TTC549 (cell line): Measurements from ENCODE around the gene CCDC34.

Experiments used
- FAIRE-seq: peaks from 2 replicates; lab custom pipeline; 2012; peaks lifted over from hg19 to GRCh38; lab: Jason Lieb, UNC

CCDC34 gene

DNA sequence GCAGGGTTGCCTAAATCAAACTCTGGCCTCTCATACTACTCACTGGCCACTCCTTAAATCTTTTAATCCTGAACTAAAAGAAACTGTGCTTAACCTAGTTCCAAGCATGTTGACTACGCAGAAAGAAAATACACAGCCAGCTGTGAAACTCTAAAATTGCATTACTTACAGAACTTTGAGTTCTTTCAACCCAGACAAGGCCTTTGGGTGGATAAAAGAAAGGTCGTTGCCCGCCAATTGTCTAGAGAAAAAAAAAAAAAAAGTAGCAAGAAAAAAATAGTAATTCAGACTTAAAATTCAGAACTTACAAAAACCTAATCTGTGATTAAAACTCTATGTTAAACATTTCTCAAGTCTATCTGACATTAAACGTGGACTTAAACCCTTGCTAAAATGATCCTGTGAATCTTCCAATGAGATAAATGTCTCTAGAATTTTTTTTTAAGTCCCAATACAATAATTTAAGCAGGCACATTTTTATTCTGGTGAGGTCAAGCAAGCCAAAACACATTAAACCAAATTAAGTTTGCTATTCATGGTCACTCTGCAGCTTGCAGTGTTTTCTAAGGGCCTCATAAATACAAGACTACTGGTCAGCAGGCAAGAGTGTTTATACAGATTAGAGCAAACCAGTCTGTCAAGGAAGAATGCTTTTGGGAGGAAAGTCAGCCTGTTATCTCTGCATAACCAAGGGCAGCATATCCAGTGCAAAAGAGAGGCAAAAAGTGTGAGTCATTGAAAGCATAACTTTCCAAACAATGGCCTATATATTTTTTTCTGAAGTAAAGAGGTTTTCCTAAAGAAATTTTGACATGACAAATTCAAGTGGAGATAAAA lies 29.5 kb upstream of the CCDC34 start:
- no peak for FAIRE-seq

GRCh38 chr11:27391331-27392015 lies 28.5 kb upstream of the CCDC34 start:
- no peak for FAIRE-seq

GRCh38 chr11:27390318-27391295 lies 27.6 kb upstream of the CCDC34 start:
- no peak for FAIRE-seq

GRCh38 chr11:27388869-27389268 lies 25.9 kb upstream of the CCDC34 start:
- no peak for FAIRE-seq

GRCh38 chr11:27388001-27388400 lies 25.0 kb upstream of the CCDC34 start:
- no peak for FAIRE-seq

DNA sequence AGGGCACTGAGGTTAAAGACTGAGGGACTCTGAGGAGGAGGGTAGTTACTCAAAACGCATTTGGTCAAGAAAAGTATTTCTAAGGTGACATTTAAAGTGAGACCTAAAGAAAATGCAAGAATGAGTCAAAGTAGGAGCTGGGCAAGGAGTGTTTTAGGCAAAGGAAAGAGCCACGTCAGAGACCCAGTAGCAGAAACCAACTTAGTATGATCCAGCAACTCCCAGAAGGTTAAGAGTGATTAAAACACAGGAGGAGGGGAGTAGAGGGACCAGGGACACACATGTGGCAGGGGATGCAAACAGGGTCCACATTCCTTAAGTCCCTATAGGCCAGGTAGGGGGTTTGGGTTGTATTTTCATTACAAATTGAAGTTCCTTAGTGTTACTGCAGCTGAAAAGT lies 24.3 kb upstream of the CCDC34 start:
- FAIRE-seq: no peak

- no peak for FAIRE-seq
Observed at GRCh38 chr11:27386181-27386845, 23.3 kb upstream of the CCDC34 start.

DNA sequence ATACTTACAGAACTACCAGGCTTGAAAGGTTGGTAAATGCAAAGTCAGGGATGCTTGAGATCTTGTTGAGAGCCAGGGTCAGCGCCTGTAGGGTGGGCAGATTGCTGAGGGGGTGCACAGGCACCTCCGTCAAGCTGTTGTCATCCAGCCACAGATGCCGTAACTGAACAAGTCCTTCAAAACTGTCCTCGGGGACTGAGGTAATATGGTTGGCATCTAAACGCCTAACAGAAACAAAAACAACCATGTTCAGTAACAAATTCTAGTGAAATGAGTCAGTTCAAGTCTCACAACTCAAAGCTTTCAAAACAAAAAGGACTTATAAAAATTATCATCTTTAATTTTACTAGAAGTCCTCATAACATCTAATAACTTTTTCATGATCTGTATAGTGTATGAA lies 22.2 kb upstream of the CCDC34 start:
- FAIRE-seq: no peak

DNA sequence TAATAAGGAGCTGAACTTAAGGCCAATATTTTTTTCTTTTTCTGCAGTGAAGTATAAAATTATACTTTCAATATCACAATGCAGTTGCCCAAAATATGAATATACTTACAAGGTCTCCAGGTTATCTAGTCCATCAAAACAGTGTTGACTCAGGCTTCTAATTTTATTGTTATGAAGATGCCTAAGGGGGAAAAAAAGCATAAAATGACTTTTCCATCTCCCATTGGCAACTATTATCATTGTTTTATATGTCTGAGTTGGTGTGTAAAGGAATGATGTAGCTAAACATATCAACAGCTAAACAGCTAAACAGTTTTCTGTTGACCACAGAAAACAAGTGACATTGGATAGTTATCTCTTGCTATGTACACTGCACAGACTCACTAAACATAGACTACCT lies 21.2 kb upstream of the CCDC34 start:
- FAIRE-seq: no peak

- no peak for FAIRE-seq
Observed at GRCh38 chr11:27383645-27384044, 20.6 kb upstream of the CCDC34 start.

DNA sequence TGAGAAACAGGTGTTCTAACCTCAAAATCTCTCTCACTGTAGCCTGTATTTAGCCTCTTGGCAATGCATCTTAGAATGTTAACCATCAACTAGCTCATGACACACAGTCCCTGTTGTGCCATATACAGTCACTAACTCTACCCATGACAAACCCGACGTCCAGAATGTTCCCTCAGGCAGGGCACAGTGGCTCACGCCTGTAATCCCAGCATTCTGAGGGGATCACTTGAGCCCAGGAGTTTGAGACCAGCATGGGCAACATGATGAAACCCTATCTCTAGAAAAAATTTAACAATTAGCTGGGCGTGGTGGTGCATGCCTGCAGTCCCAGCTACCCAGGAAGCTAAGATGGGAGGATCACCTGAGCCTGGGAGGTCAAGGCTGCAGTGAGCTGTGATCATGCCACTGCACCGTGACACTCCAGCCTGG lies 18.2 kb upstream of the CCDC34 start:
- no peak for FAIRE-seq

- FAIRE-seq: no peak
Observed at GRCh38 chr11:27380771-27381170, 17.8 kb upstream of the CCDC34 start.

GRCh38 chr11:27379449-27379848 lies 16.4 kb upstream of the CCDC34 start:
- FAIRE-seq: no peak

- no peak for FAIRE-seq
Observed at GRCh38 chr11:27375370-27375769, 12.4 kb upstream of the CCDC34 start.

DNA sequence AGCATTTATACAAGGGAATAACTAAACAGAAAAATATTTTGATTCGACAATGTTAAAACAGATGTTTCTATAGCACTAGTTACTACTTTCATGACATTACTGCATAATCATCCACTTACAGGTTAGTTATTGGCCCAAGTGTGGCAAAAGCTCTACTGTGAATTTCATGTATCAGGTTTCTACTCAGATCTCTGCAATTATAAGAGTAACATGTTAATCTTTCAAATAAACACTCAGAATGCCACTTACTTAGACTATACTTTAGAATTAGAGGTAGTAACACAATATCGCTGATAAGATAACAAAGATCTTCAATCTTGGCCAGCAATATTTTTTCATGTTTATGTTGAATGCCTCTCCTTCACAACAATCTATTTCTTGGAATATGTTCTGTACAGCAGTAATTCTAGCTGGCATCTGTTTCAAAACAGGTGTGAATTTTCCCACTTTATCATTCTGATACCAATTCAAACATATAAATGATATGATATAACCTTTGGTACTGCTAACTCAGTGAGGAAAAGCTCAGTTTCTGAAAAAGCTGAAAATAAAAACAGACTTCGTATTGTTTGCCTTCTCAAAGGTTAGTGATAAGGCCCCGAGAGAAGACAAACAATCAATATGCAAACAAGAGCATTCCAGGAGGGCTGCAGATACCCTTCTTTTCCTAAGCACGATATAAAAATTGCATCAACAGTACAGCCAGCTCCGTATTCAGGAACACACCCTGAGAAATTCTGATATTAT lies 11.0 kb upstream of the CCDC34 start:
- FAIRE-seq: no peak

- no peak for FAIRE-seq
Observed at GRCh38 chr11:27373392-27373791, 10.4 kb upstream of the CCDC34 start.

DNA sequence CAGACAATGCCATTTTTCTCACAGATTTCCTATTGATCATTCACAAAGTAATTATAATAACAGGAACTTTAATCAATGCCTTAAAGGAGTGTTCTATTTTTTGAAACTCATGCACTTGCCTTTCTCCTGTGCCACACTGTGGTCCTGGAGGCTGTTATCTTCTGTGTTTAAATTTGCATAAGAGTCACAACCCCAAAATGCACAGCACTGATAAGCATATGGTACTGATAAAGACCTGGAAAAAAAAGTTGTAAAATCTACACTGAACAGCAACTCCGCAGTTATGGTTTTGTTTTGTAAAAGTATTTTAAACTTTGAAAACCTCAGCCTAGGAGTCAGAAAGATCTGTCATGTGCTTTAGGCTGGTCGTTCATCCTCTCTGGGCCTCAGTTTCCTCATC lies 9.1 kb upstream of the CCDC34 start:
- FAIRE-seq: no peak

GRCh38 chr11:27371489-27371888 lies 8.5 kb upstream of the CCDC34 start:
- no peak for FAIRE-seq

- FAIRE-seq: no peak
Observed at GRCh38 chr11:27370374-27370773, 7.4 kb upstream of the CCDC34 start.

DNA sequence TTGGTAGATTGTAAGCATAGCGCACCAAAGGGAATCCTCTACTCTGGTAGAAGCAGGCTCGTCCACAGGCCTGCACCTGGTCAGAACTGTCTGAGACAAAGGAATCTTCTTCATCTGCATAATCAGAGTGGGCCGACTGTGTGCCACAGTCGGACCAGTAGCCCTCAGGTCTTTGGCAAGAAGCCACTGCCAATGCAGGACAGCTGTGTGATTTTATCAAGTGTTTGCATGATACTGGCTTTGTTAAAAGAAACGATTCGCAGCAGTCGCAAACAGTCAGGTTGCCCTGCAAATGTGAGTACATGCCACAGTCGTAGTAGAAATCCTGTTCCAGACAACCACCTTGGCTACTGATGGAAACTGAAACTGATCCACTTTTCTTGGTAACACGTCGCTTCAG lies 4.9 kb upstream of the CCDC34 start:
- FAIRE-seq: no peak

- no peak for FAIRE-seq
Observed at GRCh38 chr11:27363576-27364117, 632 bp upstream of the CCDC34 start.
